ENCODE data around the gene CINP.

GRCh38 chr14:102375119-102375518 lies 12.4 kb upstream of the CINP start:
- TF ChIP-seq CTCF (IDR thresholded peaks at IDR 0.05) (no peak), POLR2A (IDR thresholded peaks at IDR 0.05) (no peak)
